IPS-NIHi7 (cell line): ENCODE data around the gene RPS10.

Experiments
- DNase-seq: peaks from one replicate; pipeline ENCODE4 v3.0.0; 2012; ENCODE audit warnings: mixed read lengths; ENCODE audit errors: extremely low spot score

The RPS10 gene

GRCh38 chr6:34370361-34370760 is 55.5 kb downstream of the RPS10 start:
- no peak for DNase-seq

DNA sequence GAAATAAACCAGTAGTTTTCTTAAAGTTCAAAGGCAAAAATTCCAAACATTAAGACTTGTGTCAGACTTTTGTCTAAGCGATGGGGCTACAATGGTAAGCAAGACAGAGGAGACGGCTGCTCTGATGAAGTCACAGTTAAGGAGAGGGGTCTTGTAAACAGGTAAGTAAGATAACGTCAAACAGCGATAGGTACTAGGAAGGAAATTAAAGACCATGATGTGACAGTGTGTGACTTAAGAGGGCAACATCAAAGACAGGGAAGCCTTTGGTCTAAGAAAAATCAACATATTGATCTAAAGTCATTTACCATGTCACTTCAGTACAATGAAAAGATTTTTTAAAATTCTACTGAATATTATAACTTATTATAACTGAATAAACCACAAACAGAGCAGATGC is 56.5 kb downstream of the RPS10 start:
- no peak for DNase-seq
